ENCODE results near the gene TSPAN7. TPM values are rescaled to one million over a fixed set of nuclear protein-coding genes. Genes with fewer than 3 reads are reported as not detected.

Gene TSPAN7
- total RNA-seq, 1 experiment from 2014 or later = 3.5 TPM

DNA sequence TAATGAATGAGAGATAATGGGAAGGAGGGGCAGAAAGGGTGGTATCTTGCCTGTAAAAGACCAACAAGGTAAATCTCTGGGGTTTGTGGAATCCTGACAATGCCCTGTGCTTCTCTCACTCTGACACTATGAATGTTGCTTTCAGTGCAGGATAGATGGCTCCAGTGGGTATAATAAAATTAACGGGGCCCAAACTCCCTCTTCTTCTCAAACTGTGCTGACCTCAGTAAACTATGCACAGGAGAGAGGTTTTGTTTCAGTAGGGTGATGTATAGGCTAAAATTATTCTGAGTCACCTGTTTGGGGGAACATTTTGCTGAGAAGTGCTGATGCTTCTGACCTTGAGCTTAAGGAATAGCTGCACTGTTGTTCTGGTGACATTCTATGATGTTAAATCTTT, 82.6 kb downstream of the TSPAN7 start:
- no peak overlapping the region for H2AFZ ChIP-seq (ENCODE audit: low read length)
- H2BK20ac ChIP-seq (ENCODE audit: low read depth, low read length, poor library complexity, severe bottlenecking) = no peak overlapping the region
- no peak overlapping the region for H2BK15ac ChIP-seq (ENCODE audit: low read depth, low read length)
- no peak overlapping the region for H3T11ph ChIP-seq (ENCODE audit: low read length)
- no peak overlapping the region for H3K4me2 ChIP-seq (ENCODE audit: insufficient read depth, insufficient read length, low read length)
- TF ChIP-seq, protein P1, sequence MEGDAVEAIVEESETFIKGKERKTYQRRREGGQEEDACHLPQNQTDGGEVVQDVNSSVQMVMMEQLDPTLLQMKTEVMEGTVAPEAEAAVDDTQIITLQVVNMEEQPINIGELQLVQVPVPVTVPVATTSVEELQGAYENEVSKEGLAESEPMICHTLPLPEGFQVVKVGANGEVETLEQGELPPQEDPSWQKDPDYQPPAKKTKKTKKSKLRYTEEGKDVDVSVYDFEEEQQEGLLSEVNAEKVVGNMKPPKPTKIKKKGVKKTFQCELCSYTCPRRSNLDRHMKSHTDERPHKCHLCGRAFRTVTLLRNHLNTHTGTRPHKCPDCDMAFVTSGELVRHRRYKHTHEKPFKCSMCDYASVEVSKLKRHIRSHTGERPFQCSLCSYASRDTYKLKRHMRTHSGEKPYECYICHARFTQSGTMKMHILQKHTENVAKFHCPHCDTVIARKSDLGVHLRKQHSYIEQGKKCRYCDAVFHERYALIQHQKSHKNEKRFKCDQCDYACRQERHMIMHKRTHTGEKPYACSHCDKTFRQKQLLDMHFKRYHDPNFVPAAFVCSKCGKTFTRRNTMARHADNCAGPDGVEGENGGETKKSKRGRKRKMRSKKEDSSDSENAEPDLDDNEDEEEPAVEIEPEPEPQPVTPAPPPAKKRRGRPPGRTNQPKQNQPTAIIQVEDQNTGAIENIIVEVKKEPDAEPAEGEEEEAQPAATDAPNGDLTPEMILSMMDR (conservative IDR thresholded peaks at IDR 0.05) = no peak
- H4K8ac ChIP-seq (replicated peaks; ENCODE audit: insufficient read length, low read depth, low read length) = no peak overlapping the region
- H2BK12ac ChIP-seq (ENCODE audit: insufficient read length, low read depth, low read length) = no peak overlapping the region
- no peak overlapping the region for H3K27ac ChIP-seq (ENCODE audit: insufficient read length, low read depth, low read length)
- no peak overlapping the region for H3K23ac ChIP-seq (ENCODE audit: insufficient read length, low read depth, low read length)
- no peak overlapping the region for H3K18ac ChIP-seq (ENCODE audit: insufficient read length, low read depth, low read length)
- no peaks in the 10 kb centered on the region for H3K9me3 ChIP-seq (ENCODE audit: control insufficient read depth, low read depth, low read length)
- H4K91ac ChIP-seq (ENCODE audit: insufficient read length, low read depth, low read length) = no peak overlapping the region
- H2AK5ac ChIP-seq (ENCODE audit: insufficient read length, low read length) = no peak overlapping the region
- no peak overlapping the region for H2BK120ac ChIP-seq (ENCODE audit: low read depth, low read length, poor library complexity, severe bottlenecking)
- H3K27me3 ChIP-seq (ENCODE audit: insufficient read depth, low read length) = no peaks in the 10 kb centered on the region
- H3K9ac ChIP-seq (ENCODE audit: extremely low read depth, insufficient read length, low read length) = no peak overlapping the region
- no peak overlapping the region for H3K4ac ChIP-seq (ENCODE audit: low read depth, low read length)
- no peaks in the 10 kb centered on the region for H3K23me2 ChIP-seq (ENCODE audit: insufficient read length, low read depth, low read length, poor library complexity, severe bottlenecking)
- Mint-ChIP-seq H3K4me1 (no peaks in the 10 kb centered on the region), H3K27me3 (ENCODE audit: low read depth) (no peaks in the 10 kb centered on the region), H3K36me3 (ENCODE audit: insufficient read depth in 1 of 3, low read depth in 3 of 3) (no peaks in the 10 kb centered on the region; a peak in 1 of 7 replicates), H3K27ac (no peak overlapping the region), H3K4me3 (no peak overlapping the region), H3K9me3 (peaks cover 56 to 67% of the 10 kb centered on the region in 2 experiments)
- H2BK5ac ChIP-seq (ENCODE audit: insufficient read length, low read length) = no peak overlapping the region
- DNase-seq = no peak
- H3K56ac ChIP-seq (ENCODE audit: insufficient read length, low read depth, low read length) = no peak overlapping the region
- no peaks in the 10 kb centered on the region for H3K79me2 ChIP-seq (ENCODE audit: insufficient read depth, low read length)
- H4K20me1 ChIP-seq (ENCODE audit: control insufficient read depth, insufficient read depth, insufficient read length) = no peaks in the 10 kb centered on the region
- H3K4me1 ChIP-seq (ENCODE audit: insufficient read depth, low read length) = no peaks in the 10 kb centered on the region
- H3K79me1 ChIP-seq (ENCODE audit: insufficient read depth, low read depth, low read length, poor library complexity, severe bottlenecking) = no peaks in the 10 kb centered on the region
- WGBS (ENCODE audit: extremely low coverage, insufficient read length, low lambda C conversion rate) = no CpG with 5 or more reads among the region's 1 CpG
- no peak overlapping the region for H3K14ac ChIP-seq (ENCODE audit: insufficient read depth, low read length)
- no peak overlapping the region for H4K5ac ChIP-seq (ENCODE audit: insufficient read length, low read depth, low read length)

Measured in H9 (cell line).